Activated T-cell treated with anti-CD3 and anti-CD28 coated beads, Interleukin-2, amount 50 U/mL, for 24 hours (primary cell): ENCODE results near the gene DERL3.
"Not testable (repeated sequence)": the region's sequence is repeated elsewhere in the genome, so short reads cannot be mapped to it uniquely, and the experiment has no call there.

ENCODE experiments used
- DNase-seq: peaks from one replicate; pipeline ENCODE4 v3.0.0-alpha.2; 2020
- H3K27ac Mint-ChIP-seq: 2 replicates; pipeline ENCODE4 v1.8.0; 2020; ENCODE audit warnings: mild to moderate bottlenecking, mixed read lengths
- H3K27me3 Mint-ChIP-seq: 2 replicates; pipeline ENCODE4 v1.8.0; 2020; ENCODE audit warnings: mixed read lengths
- H3K36me3 Mint-ChIP-seq: 2 replicates; pipeline ENCODE4 v1.8.0; 2020; ENCODE audit warnings: low read depth, mixed read lengths
- H3K4me1 Mint-ChIP-seq: 2 replicates; pipeline ENCODE4 v1.8.0; 2020; ENCODE audit warnings: low read depth, mixed read lengths
- H3K4me3 Mint-ChIP-seq: 2 replicates; pipeline ENCODE4 v1.8.0; 2020; ENCODE audit warnings: mild to moderate bottlenecking, moderate library complexity, mixed read lengths
- H3K9me3 Mint-ChIP-seq: 2 replicates; pipeline ENCODE4 v1.8.0; 2020; ENCODE audit warnings: mixed read lengths

The DERL3 gene

DNA sequence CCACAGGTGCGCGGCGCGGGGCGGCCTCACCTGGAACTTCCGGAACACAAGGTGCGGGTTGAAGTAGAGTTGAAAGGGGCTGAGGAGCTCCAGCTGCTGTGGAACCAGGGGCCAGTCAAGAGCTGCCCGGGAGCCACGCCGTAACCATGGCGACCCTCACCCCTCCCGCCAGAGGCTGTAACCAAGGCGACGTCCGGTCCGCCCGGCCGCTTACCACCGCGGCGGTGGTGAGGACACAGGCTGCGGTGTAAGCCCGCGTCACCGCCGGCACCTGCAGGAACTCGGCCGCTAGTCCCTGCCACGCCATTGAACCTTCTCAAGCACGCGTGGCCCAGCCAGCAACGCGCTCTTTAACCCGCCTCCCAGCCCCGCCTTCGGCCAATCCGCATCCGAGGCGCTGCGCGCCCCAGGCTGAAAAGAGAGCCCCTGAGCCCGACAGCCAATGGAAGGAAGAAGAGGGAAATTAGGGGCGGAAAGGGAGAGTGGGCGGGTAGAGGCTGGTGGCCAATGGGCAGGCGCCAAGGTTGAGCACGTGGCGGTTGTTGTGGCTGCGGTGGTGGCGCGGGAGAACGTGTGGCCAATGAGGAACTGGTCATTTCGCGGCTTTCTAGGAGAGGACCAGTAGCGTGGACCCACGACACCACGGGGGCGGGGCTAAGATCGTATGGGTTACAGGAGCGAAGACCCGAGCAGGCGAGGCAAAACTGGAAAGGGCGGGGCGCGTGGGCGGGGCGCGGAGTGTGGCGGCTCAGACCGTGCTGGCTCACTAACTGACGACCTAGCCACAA, at the start of gene DERL3:
TSS of gene DERL3 (minus strand) at position 326 of the 788 bp plus-strand sequence. CDS start at position 307, 19 bp downstream.
- DNase-seq = peak; percentile 98
- peak within 1 kb of the TSS; percentile 95 for H3K27ac Mint-ChIP-seq
- no peaks in the 10 kb centered on the region for H3K9me3 Mint-ChIP-seq
- H3K36me3 Mint-ChIP-seq = peaks cover 21% of the 10 kb centered on the region
- H3K4me1 Mint-ChIP-seq = peaks cover 23% of the 10 kb centered on the region
- peak within 1 kb of the TSS; percentile 86 for H3K4me3 Mint-ChIP-seq
- no peaks in the 10 kb centered on the region for H3K27me3 Mint-ChIP-seq

DNA sequence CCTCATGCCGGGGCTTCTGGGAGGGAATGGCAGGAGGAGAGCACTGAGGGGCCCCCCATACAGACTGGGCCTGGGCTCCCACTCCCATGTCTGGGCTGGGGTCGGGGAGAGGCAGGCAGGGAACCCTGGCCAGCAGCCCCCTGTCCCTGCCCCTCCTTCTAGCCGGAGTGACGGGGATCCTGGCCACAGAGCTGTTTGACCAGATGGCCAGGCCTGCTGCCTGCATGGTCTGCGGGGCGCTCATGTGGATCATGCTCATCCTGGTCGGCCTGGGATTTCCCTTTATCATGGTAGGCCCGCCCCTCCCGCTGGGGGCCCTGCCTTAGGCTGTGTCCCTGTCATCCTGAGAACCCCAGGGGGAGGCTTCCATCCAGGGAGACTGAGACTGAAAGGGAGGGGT, 45.3 kb upstream of the DERL3 start:
- Mint-ChIP-seq H3K27ac (no peak overlapping the region), H3K4me1 (no peaks in the 10 kb centered on the region), H3K36me3 (no peaks in the 10 kb centered on the region), H3K9me3 (no peaks in the 10 kb centered on the region), H3K27me3 (no peaks in the 10 kb centered on the region), H3K4me3 (no peak overlapping the region)
- DNase-seq = no peak

DNA sequence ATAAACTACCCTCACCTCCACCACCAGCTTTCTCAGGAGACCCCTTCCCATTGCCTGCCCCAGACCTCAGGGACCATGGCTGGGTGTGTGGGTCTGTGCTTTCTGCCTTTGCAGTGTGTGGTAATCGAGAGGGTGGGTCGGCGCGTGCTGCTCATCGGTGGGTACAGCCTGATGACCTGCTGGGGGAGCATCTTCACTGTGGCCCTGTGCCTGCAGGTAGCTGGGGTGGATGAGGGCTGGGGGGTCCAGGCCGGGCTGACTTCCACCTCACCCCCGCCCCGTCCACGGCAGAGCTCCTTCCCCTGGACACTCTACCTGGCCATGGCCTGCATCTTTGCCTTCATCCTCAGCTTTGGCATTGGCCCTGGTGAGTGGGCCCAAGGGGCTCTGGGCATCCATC, 44.9 kb upstream of the DERL3 start:
- Mint-ChIP-seq H3K36me3 (no peaks in the 10 kb centered on the region), H3K4me3 (no peak overlapping the region), H3K9me3 (no peaks in the 10 kb centered on the region), H3K27me3 (no peaks in the 10 kb centered on the region), H3K4me1 (no peaks in the 10 kb centered on the region), H3K27ac (no peak overlapping the region)
- no peak for DNase-seq

DNA sequence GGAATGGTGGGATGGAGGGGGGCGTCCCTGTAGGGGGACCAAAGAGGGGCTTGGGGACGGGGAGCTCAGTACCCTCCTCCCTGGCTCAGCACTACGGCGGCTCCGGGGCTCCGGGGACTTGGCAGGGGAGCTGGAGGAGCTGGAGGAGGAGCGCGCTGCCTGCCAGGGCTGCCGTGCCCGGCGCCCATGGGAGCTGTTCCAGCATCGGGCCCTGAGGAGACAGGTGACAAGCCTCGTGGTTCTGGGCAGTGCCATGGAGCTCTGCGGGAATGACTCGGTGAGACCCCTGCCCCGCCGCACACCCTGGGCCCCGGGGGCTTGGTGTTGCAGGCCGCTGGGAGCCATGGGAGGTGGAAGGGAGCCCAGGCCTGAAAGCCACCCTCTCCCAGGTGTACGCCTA, 43.6 kb upstream of the DERL3 start:
- peaks cover 4% of the 10 kb centered on the region for H3K36me3 Mint-ChIP-seq
- no peaks in the 10 kb centered on the region for H3K9me3 Mint-ChIP-seq
- H3K4me1 Mint-ChIP-seq = no peaks in the 10 kb centered on the region
- DNase-seq = no peak
- H3K27ac Mint-ChIP-seq = no peak overlapping the region
- H3K4me3 Mint-ChIP-seq = no peak overlapping the region
- no peaks in the 10 kb centered on the region for H3K27me3 Mint-ChIP-seq

DNA sequence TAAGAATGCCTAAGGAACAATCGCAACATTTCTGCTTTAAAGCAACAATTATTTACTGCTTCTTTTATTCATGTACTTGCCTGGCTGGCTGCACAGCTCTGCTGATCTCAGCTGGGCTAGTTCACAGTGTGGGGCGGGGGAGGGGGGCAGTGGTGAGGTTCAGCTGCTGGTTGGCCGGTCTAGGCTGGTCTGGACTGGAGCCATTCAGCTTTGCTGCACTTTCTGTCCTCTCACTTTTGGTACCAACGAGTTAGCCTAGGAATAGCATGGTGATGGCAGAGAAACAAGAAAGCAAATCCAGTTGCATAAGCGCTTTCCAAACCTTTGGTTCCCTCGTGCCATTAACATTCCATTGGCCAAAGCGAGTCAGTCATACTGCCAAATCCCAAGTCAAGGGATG, 39.4 kb upstream of the DERL3 start:
- DNase-seq = no peak
- no peaks in the 10 kb centered on the region for H3K4me1 Mint-ChIP-seq
- no peaks in the 10 kb centered on the region for H3K9me3 Mint-ChIP-seq
- H3K4me3 Mint-ChIP-seq = no peak overlapping the region
- H3K27me3 Mint-ChIP-seq = no peaks in the 10 kb centered on the region
- peaks cover 17% of the 10 kb centered on the region for H3K36me3 Mint-ChIP-seq
- no peak overlapping the region for H3K27ac Mint-ChIP-seq

DNA sequence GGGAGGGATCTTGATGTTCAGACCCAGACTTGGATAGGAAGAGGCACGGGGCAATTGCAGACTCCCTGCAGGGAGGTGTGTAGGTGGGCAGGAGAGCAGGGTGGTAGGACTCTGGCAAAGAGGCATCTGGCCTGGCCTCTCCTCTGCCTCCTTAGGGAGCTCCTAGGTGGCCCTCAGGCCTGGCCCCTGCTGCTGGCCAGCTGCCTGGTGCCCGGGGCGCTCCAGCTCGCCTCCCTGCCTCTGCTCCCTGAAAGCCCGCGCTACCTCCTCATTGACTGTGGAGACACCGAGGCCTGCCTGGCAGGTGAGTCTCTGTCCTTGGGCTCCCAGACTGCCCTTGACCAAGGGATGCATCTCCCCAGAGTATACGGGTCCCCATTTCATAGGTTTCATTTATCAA, 38.8 kb upstream of the DERL3 start:
- no peak for DNase-seq
- Mint-ChIP-seq H3K36me3 (peaks cover 19% of the 10 kb centered on the region), H3K4me1 (no peaks in the 10 kb centered on the region), H3K9me3 (no peaks in the 10 kb centered on the region), H3K27me3 (no peaks in the 10 kb centered on the region), H3K27ac (no peak overlapping the region), H3K4me3 (no peak overlapping the region)

DNA sequence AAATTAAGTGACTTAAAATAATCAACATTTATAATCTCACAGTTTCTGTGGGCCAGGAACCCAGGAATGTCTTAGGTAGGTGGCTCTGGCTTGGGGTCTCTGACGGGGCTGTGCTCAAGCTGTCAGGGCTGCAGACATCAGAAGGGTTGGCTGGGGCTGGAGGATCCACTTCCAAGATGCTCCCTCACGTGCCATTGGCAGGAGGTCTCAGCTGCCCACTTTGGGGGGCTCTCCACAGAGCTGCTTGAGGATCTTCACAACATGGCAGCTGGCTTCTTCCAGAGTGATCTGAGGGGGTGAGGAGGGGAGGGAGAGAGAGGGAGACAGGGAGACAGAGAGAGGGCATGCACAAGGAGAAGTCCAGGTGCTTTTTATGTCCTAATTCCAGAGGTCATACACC, 37.0 kb upstream of the DERL3 start:
- DNase-seq = no peak
- Mint-ChIP-seq H3K9me3 (no peaks in the 10 kb centered on the region), H3K36me3 (peaks cover 19% of the 10 kb centered on the region), H3K4me3 (no peak overlapping the region), H3K27ac (no peak overlapping the region), H3K27me3 (no peaks in the 10 kb centered on the region), H3K4me1 (no peaks in the 10 kb centered on the region)

DNA sequence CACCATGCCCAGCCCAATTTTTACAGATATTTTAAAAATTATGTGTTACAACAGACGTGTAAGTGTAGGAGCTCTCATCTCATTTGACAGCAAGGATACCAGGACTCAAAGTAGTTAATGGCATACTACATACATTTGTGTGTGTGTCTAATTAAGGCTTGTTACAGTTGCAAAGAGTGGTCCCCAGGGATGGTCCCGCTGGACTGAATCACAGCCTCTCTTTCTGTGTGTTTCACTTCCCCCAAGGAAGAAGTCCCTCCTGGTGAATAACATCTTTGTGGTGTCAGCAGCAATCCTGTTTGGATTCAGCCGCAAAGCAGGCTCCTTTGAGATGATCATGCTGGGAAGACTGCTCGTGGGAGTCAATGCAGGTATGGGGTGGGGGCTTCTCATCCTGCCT, 36.1 kb upstream of the DERL3 start:
- H3K27ac Mint-ChIP-seq = no peak overlapping the region
- H3K27me3 Mint-ChIP-seq = no peaks in the 10 kb centered on the region
- DNase-seq = no peak
- peaks cover 24% of the 10 kb centered on the region for H3K36me3 Mint-ChIP-seq
- no peaks in the 10 kb centered on the region for H3K4me1 Mint-ChIP-seq
- H3K9me3 Mint-ChIP-seq = no peaks in the 10 kb centered on the region
- H3K4me3 Mint-ChIP-seq = no peak overlapping the region

DNA sequence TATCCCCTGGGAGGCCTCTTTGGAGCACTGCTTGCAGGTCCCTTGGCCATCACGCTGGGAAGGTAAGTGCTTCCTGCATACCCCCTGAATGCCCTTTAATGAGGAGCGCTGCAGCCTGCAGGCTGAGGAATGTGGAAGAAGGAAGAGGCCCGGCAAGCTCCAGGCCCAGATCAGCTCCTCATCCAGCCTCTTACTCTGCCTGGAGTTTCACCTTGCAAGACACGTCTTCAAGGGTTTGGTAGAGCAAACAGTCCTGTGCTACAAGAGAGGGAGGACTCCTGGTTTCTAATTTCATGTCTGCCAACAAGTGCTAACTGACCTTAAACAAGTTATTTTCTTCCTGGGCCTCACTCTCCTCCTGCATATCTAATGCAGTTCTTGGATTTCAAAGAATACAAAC, 29.8 kb upstream of the DERL3 start:
- H3K4me3 Mint-ChIP-seq = no peak overlapping the region
- no peaks in the 10 kb centered on the region for H3K27me3 Mint-ChIP-seq
- H3K36me3 Mint-ChIP-seq = peaks cover 29% of the 10 kb centered on the region
- DNase-seq = no peak
- no peaks in the 10 kb centered on the region for H3K9me3 Mint-ChIP-seq
- no peaks in the 10 kb centered on the region for H3K4me1 Mint-ChIP-seq
- H3K27ac Mint-ChIP-seq = no peak overlapping the region

DNA sequence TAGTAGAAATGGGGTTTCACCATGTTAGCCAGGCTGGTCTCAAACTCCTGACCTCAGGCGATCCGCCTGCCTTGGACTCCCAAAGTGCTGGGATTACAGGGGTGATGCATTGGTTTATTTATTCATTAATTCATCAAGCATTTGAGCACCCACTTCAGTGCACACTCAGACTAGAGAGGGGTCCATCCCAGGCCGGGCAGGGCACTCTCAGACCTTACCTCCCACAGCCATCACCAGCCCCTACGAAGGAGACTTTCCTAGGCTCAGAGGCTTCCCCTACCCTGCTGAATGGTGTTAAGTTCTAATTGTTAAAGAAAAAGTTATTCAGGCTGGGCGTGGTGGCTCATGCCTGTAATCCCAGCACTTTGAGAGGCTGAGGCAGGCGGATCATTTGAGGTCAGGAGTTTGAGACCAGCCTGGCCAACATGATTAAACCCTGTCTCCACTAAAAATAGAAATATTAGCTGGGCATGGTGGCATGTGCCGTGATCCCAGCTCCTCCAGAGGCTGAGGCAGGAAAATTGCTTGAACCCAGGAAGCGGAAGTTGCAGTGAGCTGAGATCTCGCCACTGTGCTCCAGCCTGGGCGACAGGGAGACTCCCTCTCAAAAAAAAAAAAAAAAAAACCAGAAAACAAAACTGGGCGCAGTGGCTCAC, 25.8 kb upstream of the DERL3 start:
- not testable (repeated sequence) for H3K4me1 Mint-ChIP-seq, H3K4me3 Mint-ChIP-seq, H3K9me3 Mint-ChIP-seq, DNase-seq, H3K27ac Mint-ChIP-seq, H3K27me3 Mint-ChIP-seq
- H3K36me3 Mint-ChIP-seq = peaks cover 19% of the 10 kb centered on the region

DNA sequence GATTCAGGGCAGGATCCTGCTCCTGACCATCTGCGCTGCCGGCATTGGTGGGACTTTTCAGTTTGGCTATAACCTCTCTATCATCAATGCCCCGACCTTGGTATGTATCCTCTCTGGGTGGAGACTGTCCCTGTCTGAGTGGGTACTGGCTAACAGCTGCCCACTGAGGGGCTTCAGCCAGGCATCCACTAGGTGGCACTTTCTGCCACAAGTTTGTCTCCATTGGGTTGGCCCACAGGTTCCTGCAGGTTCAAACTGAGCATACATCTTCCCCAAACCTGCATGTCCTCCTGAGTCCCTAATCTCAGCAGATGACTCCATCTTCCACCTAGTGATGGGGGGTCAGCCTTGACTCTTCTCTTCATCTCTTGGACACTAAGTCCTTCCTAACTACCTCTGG, 23.3 kb upstream of the DERL3 start:
- Mint-ChIP-seq H3K27ac (peak overlapping the region; percentile 11), H3K27me3 (no peaks in the 10 kb centered on the region), H3K4me1 (peaks cover 18% of the 10 kb centered on the region), H3K4me3 (no peak overlapping the region), H3K9me3 (no peaks in the 10 kb centered on the region), H3K36me3 (no peaks in the 10 kb centered on the region)
- DNase-seq = no peak

DNA sequence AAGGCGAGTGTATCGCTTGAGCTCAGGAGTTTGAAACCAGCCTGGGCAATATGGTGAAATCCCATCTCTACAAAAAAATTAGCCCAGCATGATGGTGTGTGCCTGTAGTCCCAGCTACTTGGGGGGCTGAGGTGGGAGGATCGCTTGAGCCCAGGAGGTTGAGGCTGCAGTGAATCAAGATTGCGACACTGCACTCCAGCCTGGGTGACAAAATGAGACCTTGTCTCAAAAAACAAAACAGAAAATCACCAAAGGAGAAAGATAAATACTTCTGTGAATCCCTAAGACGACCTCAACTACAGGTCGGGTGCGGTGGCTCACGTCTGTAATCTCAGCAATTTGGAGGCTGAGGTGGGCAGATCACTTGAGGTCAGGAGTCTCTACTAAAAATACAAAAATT, 21.4 kb upstream of the DERL3 start:
- H3K4me1 Mint-ChIP-seq = peaks cover 27% of the 10 kb centered on the region
- H3K9me3 Mint-ChIP-seq, H3K27me3 Mint-ChIP-seq, H3K36me3 Mint-ChIP-seq, H3K4me3 Mint-ChIP-seq, DNase-seq, H3K27ac Mint-ChIP-seq: not testable (repeated sequence)

DNA sequence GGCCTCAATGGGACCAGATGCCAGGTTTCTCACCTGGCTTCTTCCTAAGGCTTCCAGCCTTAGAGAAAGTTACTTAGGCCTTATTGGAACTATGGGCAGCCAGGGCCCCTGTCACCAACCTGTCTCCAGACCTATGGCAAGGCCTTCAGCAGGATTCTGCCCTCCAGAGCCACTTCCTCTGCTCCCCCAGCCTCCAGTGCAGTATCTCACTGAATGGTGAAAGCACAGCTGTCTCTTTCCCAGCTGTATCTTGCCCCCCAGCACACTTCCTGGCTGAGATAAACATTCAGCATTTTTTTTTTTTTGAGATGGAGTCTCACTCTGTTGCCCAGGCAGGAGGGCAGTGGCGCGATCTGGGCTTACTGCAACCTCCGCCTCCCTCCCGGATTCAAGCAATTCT, 20.4 kb upstream of the DERL3 start:
- H3K9me3 Mint-ChIP-seq = no peaks in the 10 kb centered on the region
- H3K27ac Mint-ChIP-seq = no peak overlapping the region
- peak overlapping the region; percentile 88 for H3K4me3 Mint-ChIP-seq
- DNase-seq = no peak
- H3K4me1 Mint-ChIP-seq = peaks cover 27% of the 10 kb centered on the region
- no peaks in the 10 kb centered on the region for H3K36me3 Mint-ChIP-seq
- H3K27me3 Mint-ChIP-seq = no peaks in the 10 kb centered on the region

DNA sequence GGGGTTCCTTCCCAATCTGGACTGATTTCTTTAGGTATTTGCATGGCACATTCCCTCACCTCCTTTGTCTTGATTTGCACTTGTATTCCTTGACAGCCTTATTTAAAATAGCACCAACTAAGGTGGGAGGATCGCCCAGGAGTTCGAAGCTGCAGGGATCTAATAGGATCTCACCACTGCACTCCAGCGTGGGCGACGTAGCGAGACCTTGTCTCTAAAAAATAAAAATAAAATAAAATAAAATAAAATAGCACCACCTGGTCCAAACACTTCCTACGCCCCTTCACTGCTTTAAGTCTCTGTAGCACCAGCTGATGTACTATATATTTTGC, 19.6 kb upstream of the DERL3 start:
- Mint-ChIP-seq H3K27ac (peak overlapping the region; percentile 91), H3K27me3 (no peaks in the 10 kb centered on the region), H3K9me3 (no peaks in the 10 kb centered on the region), H3K4me3 (peak overlapping the region; percentile 88), H3K4me1 (peaks cover 27% of the 10 kb centered on the region), H3K36me3 (no peaks in the 10 kb centered on the region)
- no peak for DNase-seq

DNA sequence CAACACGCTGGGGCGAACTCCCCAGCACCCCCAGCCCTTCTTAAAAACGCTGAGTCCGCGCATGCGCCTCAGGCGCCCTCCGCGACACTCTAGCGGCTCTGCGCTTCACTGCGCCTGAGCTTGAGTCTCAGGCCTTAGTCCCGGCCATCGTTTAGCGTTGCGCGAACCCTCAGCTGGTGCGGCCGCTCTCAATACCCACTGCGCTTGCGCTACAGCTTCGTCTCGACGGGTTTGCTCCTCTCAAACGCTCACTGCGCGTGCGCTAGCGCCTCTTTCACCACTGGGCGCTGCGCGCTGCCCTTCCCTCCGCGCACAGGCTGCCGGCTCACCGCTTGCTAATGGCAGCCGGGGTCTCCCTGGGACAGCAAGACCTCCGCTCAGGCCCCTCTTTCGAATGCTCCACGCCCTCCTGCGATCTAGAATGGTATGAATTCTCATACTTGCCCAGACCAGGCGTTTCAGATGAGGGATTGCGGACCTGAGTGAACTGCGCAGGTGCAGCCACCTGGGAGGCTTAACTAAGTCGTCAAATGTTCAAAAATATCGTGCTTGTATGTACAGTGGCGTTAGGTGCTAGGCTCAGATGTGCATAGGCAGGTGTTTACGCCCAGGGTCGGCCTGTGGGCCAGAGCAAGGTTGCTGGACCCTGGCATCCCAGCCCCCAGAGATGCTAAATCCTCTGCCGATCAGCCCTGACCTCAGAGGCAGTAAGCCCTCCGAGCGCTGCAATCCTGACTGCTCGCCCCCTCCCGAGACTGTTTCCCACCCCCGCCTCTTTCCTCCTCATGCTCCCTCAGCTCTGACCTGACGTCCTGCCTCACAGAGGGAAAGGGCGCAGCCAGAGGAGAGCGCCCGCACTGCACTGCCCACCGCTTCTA, 19.0 kb upstream of the DERL3 start, which contains the start of gene SLC2A11:
TSS of gene SLC2A11 (plus strand) at position 270 of the 878 bp plus-strand sequence. CDS start at position 395, 125 bp downstream.
- peak within 1 kb of the TSS; percentile 91 for H3K27ac Mint-ChIP-seq
- peak; percentile 93 for DNase-seq
- peak within 1 kb of the TSS; percentile 88 for H3K4me3 Mint-ChIP-seq
- no peaks in the 10 kb centered on the region for H3K36me3 Mint-ChIP-seq
- no peaks in the 10 kb centered on the region for H3K9me3 Mint-ChIP-seq
- no peaks in the 10 kb centered on the region for H3K27me3 Mint-ChIP-seq
- peaks cover 27% of the 10 kb centered on the region for H3K4me1 Mint-ChIP-seq
